ENCODE results near the gene SLC25A25.

DNA sequence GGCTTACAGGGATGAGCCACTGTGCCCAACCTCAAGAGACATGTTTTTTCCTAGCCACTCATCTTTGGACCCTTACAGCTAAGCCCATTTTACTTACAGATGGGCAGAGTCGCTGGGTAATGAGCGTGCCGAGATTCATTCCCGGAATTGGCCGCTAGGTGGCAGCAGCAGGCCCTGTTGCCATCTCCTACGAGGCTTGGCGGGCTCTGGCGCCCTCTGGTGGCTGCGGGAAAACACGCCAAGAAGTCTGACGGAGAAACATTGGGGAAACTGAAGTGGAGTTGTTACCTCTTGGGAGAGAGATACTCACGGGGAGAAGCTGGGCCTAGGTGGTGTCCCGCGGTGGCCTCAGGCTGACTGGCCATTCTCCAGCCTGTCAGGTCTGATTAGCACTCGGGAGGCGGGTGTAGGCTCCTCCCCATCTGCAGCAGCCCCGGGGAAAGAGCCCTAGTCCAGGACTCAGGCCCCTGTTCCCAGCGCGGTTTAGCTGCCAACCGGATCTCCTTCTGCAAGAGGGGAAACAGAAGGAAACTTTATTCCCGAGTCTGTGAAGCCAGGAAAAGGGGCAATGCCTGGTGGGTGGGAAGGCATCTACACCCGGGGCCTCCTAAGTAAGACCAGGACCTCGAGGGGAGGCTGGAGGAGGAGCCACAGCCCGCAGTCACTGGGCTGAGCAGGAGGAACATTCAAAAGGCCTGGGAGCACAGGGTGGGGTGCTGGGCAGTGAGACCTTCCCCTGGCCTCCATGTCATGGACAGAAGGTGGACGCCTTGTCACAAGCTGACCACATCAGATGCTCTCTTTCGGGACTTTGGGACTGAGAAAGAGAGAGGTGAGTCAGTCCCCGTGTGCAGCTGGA lies 49.8 kb downstream of the SLC25A25 start:
- TF ChIP-seq FOXP2 (optimal IDR thresholded peaks at IDR 0.05; ENCODE audit: control extremely low read depth, extremely low read length, insufficient read depth) (no peak), POLR2AphosphoS5 (IDR thresholded peaks at IDR 0.05; ENCODE audit: borderline replicate concordance, low read depth, low read length) (no peak), EZH2 (IDR thresholded peaks at IDR 0.05) (no peak)
